Measurements from ENCODE around the gene ERV3-1.
"Not testable (repeated sequence)": the region's sequence is repeated elsewhere in the genome, so short reads cannot be mapped to it uniquely, and the experiment has no call there.

ERV3-1 gene

GRCh38 chr7:64944667-64945502 is 61.6 kb downstream of the ERV3-1 start:
- not testable (repeated sequence) for DNase-seq

Measured in anterior cingulate cortex (tissue), 58 donors.